Right atrium auricular region (tissue), 2 donors: ENCODE data around the gene PCA3. TPM values are rescaled to one million over a fixed set of nuclear protein-coding genes. Genes with fewer than 3 reads are reported as not detected.

Source experiments
- DNase-seq: peaks from one replicate; pipeline ENCODE4 v3.0.0-alpha.2; 2019; ENCODE audit warnings: low spot score
- H3K27ac ChIP-seq, 2 donors: fragments of 200-600 bp; sonication (generic); 1 replicate in 1 of 2; 2 replicates in 1 of 2; pipeline ENCODE4 v1.5.1; 2016 to 2019
- H3K27me3 ChIP-seq, 2 donors: fragments of 200-600 bp; sonication (generic); one replicate each; pipeline versions ENCODE4 v1.5.1 to v1.6.0; 2017 to 2019
- H3K36me3 ChIP-seq: fragments of 200-600 bp; sonication (generic); one replicate; pipeline ENCODE4 v1.5.1; 2016
- H3K4me1 ChIP-seq, 2 donors: fragments of 200-600 bp; sonication (generic); one replicate each; pipeline versions ENCODE4 v1.5.1 to v1.6.0; 2017 to 2019
- H3K4me3 ChIP-seq, 2 donors: fragments of 200-600 bp; sonication (generic); 1 replicate in 1 of 2; 2 replicates in 1 of 2; pipeline ENCODE4 v1.5.1; 2017 to 2019; ENCODE audit warnings: mild to moderate bottlenecking in 1 of 2, moderate library complexity in 1 of 2
- H3K9me3 ChIP-seq, 2 donors: fragments of 200-600 bp; sonication (generic); one replicate each; pipeline ENCODE4 v1.5.1; 2019
- CTCF ChIP-seq, 2 donors: fragments of 200-600 bp; sonication (generic); IDR thresholded peaks; one replicate each; pipeline ENCODE4 v1.5.1; 2019; ENCODE audit warnings: antibody characterized with exemption in 2 of 2
- total RNA-seq, 2 donors: library from RNA; depleted of rRNA; stranded (reverse); fragments of >200 nt; gene quantifications; one replicate each; pipeline ENCODE4 v1.1.0, GENCODE V29; 2016

Gene PCA3
- total RNA-seq, 2 donors from 2014 or later: not detected

GRCh38 chr9:76732341-76732958 lies 31.8 kb upstream of the PCA3 start:
- H3K27me3 ChIP-seq: no peaks in the 10 kb centered on the region
- no peak overlapping the region for H3K27ac ChIP-seq
- H3K4me3 ChIP-seq: no peak overlapping the region
- no peaks in the 10 kb centered on the region for H3K4me1 ChIP-seq
- no peaks in the 10 kb centered on the region for H3K9me3 ChIP-seq
- no peak for DNase-seq
- TF ChIP-seq CTCF (IDR thresholded peaks at IDR 0.05): no peak
- H3K36me3 ChIP-seq: no peaks in the 10 kb centered on the region

DNA sequence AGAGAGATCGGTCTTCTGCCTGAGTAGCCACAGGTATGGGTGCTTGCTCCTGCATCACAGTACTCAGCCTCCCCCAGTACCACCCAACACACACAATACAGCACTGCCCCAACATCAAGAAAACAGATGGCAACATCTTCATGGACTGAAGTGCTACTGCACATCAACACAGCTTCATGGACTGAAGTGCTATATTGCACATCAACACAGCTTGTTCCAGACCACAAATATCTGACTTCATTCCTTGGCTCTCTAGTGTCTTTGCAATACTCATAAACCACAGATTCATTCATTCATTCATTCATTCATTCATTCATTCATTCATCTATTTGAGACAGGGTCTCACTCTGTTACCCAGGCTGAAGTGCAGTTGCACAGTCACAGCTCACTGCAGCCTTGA lies 31.1 kb upstream of the PCA3 start:
- TF ChIP-seq CTCF (IDR thresholded peaks at IDR 0.05): no peak
- no peaks in the 10 kb centered on the region for H3K4me1 ChIP-seq
- no peak overlapping the region for H3K4me3 ChIP-seq
- DNase-seq: no peak
- H3K9me3 ChIP-seq: no peaks in the 10 kb centered on the region
- no peaks in the 10 kb centered on the region for H3K27me3 ChIP-seq
- H3K27ac ChIP-seq: no peak overlapping the region
- H3K36me3 ChIP-seq: no peaks in the 10 kb centered on the region

GRCh38 chr9:76734716-76735115 lies 29.5 kb upstream of the PCA3 start:
- Histone ChIP-seq H3K36me3 (no peaks in the 10 kb centered on the region), H3K4me1 (no peaks in the 10 kb centered on the region), H3K27me3 (no peaks in the 10 kb centered on the region), H3K9me3 (no peaks in the 10 kb centered on the region), H3K4me3 (no peak overlapping the region), H3K27ac (no peak overlapping the region)
- TF ChIP-seq CTCF (IDR thresholded peaks at IDR 0.05): no peak
- DNase-seq: no peak

DNA sequence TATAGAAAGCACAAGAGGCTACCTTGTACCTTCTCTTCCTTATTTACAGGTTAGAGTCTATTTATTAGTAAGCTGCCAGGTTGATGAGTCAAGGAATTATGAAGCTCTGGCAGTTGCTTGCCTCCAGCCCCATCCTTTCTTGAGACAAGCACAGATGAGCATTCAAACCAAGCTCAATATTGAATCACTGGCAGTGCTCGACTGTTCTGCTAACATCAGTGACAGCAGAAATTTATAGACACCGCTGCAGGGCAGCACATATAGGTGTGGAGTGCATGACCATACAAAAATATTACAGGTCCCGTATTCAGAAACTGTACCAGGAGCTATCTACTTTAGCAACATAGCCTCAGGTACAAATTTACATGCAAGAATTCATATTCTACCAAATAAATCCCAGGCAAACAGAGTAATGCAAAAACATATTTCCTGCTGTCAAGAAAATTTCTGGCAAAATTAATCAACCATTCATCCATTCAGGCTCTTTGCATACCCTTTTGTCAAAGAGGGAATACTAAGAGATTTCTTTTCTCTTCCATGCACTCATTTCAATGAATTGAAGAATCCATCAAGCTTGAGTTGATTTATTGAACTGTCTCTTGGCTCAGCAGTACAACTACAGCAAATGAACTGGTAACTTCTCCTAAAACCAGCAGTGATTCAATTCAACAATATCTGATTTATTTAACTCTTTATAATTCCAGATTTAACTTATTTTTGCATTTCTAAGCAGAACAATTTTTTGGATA lies 26.9 kb upstream of the PCA3 start:
- Histone ChIP-seq H3K27ac (no peak overlapping the region), H3K4me1 (no peaks in the 10 kb centered on the region), H3K27me3 (no peaks in the 10 kb centered on the region), H3K36me3 (no peaks in the 10 kb centered on the region), H3K4me3 (no peak overlapping the region), H3K9me3 (no peaks in the 10 kb centered on the region)
- TF ChIP-seq CTCF (IDR thresholded peaks at IDR 0.05): no peak
- DNase-seq: no peak

DNA sequence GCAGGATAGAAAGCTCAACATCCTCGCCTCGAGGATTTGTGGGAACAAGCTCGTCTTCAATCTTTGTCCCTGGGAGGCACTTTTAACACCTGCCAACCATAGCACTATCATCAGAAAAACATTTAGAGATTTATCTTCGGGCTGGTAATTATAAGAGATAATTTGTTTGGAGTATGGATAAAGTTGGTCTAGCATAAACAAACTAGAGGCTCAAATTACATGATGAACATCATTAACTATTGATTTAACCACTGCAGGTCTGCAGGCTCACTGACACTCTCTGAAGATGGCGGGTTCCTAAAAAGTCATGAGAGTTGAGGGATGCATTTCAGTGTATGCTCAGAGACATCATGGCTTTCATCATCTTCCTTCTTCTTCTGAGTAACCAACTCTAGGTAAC lies 25.8 kb upstream of the PCA3 start:
- no peaks in the 10 kb centered on the region for H3K27me3 ChIP-seq
- H3K4me3 ChIP-seq: no peak overlapping the region
- no peaks in the 10 kb centered on the region for H3K4me1 ChIP-seq
- H3K27ac ChIP-seq: no peak overlapping the region
- no peak for TF ChIP-seq CTCF (IDR thresholded peaks at IDR 0.05)
- H3K9me3 ChIP-seq: no peaks in the 10 kb centered on the region
- DNase-seq: no peak
- no peaks in the 10 kb centered on the region for H3K36me3 ChIP-seq
